HT1080 (cell line): ENCODE results near the gene GRPR. TPM values are rescaled to one million over a fixed set of nuclear protein-coding genes. Genes with fewer than 3 reads are reported as not detected.
A peak's percentile ranks its signal among the peaks of the same experiment; 100 is the strongest.
"Not testable (repeated sequence)": the region's sequence is repeated elsewhere in the genome, so short reads cannot be mapped to it uniquely, and the experiment has no call there.

Source experiments
- DNase-seq: peaks from one replicate; pipeline ENCODE4 v3.0.0-alpha.2; 2015; ENCODE audit warnings: low read depth
- total RNA-seq: library from RNA; depleted of rRNA; stranded (reverse); fragments of >200 nt; shearing (Covaris generic); gene quantifications from 2 replicates; pipeline ENCODE4 v1.2.3, GENCODE V29; 2014

Gene GRPR
- total RNA-seq, 1 experiment from 2014 or later: not detected

DNA sequence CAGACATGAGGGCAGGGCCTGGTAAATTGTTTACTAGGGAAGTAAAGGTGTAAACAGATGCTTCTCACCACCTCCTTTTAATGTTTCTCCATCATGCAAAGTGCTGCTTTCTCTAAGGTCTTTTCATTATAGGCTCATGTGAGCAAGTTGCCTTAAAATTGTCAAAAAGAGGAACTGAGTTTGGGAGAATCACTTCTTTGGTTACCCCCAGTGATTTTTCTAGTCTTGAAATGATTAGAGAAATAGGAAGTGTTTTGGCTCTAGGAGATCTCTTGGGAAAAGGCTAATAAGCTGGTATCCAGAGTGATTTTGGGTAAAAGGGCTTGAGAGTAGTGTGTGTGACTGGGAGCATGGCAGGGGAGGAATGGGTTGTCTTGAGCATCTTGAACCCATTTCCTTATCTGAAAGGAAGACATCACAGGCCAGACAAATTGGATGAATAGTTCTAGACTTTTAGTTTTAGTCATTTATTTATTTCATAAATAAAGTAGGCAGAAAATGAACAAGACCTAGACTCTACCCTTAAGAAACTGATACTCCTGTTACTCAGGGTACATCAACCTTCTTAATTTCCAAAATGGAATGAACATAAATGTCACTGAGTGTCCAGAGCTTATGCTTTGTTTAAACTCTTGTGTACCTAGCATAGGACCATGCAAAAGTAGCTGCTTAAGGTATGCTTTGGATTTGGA, 14.2 kb downstream of the GRPR start:
- no peak for DNase-seq

DNA sequence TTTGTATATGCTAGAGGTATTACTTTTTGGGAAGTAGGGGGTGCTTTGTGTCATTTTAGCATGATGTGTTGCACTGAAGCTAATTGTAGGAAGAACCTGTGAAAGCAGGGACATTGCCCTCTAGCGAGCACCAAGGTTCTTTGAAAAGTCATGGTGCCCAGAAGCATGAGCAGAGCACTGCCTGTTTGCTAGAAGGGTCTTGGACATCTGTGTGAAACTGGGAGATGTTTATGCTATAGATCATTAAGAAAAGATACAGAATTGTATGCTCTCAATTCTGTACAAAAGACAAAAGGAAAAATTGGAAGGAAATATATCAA, 14.7 kb downstream of the GRPR start:
- peak; percentile 24 for DNase-seq

DNA sequence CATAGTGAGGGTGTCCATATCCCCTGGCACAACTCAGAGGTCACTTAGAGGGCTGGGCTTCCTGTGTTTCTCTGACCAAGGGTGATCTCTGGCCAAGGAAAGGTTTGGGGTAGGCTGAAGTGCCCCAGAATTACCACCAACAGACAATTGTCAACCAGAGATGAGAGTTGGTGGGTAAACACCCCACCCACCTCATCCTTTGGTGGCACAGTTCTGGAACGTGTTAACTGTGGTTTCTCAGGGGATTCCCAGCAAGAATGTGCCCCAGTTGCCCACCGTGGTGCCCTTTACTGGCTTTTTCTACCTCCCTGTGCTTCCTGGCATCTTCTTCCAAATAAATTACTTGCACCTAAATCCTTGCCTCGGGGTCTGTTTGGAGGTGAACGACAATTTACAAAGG, 17.1 kb downstream of the GRPR start:
- DNase-seq: no peak

DNA sequence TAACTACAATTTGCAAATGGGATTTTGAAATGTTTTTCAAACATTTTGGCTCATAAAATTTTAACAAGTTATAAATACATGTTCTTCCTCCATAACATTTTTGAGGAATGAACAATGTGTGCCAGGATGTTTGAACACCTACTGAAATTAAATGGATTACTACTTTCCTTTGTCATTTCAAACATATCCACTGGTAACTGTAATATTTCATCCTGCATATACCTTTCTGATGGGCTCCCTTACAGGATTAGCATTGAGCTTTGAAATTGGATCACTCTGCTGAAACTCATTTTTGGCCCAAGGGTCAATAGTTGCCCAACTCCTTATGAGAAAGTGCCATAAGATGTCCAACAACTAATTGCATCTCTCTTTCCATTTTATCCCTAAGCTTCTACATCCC, 17.6 kb downstream of the GRPR start:
- DNase-seq: no peak

DNA sequence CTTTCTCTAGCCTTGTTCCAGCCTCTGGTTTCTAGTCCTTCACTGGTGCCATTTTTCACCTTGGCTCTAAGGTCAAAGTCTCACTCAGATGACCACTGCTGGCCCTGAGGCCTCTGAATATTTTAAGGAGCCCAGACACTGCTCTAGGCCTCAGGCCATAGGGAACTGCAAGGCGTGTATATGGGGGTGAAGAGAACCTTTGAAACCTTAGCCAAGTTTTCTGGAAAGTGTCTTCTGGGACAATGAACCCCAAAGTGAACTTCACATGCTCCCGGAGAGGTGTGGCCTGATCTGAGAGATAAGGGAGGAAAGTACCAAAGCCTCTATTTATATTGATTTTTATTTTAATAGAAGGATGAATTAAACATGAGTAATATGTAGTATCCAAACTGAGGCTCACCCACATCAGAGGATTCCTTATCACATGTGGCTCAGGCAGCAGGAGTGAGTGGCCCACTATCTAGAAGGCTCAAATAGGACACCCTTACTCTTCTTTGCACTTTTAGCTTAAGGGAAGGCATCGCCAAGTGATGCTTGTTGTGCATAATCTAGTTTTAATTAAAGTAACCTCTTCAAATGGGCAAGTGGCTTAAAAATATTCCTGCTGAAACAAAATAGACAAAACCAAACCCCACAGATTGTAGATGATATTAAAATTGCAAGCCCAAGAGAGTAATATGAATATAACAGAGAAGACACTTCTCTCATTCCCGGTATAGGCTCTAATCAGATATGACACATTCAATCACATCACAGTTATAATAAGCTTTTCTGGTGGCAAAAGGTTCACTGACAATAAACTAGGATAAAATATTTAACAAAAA, 18.3 kb downstream of the GRPR start:
- DNase-seq: no peak

GRCh38 chrX:16142246-16142558, 18.8 kb downstream of the GRPR start:
- DNase-seq: no peak

- no peak for DNase-seq
These were observed 20.6 kb downstream of the GRPR start for GRCh38 chrX:16143968-16144367.

GRCh38 chrX:16144420-16144819, 21.1 kb downstream of the GRPR start:
- no peak for DNase-seq

DNA sequence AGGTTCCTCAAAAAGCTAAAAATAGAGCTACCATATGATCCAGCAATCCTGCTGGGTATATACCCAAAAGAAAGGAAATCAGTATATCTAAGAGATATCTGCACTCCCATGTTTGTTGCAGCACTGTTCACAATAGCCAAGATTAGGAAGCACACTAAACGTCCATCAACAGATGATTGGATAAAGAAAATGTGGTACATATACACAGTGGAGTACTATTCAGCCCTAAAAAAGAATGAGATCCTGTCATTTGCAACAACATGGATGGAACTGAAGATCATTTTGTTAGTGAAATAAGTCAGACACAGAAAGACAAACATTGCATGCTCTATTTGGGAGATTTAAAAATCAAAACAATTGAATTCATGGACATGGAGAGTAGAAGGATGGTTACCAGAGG, 21.7 kb downstream of the GRPR start:
- not testable (repeated sequence) for DNase-seq

DNA sequence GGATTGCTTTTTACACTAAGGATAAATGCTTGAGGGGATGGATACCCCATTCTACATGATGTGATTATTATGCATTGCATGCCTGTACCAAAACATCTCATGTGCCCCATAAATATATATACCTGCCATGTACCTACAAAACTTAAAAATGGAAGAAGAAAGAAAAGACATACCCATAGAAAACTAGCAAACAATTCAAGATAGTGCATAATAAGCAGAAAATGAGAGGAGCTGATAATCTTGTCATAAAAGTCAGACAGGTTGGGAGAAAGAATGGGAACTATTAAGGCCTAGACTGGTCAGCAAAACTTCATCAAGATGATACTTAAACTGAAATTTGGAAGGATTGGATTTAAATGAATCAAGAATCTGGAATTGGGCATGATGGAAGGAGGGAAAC, 22.3 kb downstream of the GRPR start:
- no peak for DNase-seq

GRCh38 chrX:16148896-16149295, 25.5 kb downstream of the GRPR start:
- DNase-seq: peak; percentile 87

DNA sequence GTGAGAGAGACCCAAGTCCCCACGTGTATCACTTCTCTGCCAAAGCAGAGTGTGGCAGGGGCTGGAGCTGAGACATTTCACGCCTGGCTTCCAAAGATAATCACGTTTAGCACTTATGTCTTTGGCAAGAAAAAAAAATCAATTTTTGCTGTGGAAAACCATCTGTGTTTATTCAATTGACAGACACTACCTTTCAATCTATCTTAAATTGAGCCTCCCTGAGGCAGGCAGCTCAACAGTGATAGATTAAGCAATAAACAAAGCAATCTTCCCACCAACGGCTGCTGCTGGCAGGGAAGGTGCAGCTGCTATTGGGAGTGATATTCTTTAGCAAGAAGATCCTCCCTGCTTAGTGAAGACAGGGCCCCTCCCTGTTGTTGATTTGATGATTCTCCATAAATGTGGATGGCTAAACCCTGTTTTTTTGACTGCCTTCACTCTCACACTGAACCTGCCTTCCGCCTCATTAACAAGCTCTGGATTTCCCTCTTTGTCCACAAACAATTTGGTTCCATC, 32.3 kb downstream of the GRPR start:
- DNase-seq: no peak

- no peak for DNase-seq
These were observed 33.4 kb downstream of the GRPR start for GRCh38 chrX:16156692-16157331.

GRCh38 chrX:16160729-16161128, 37.4 kb downstream of the GRPR start:
- peak; percentile 93 for DNase-seq

- not testable (repeated sequence) for DNase-seq
These were observed 37.8 kb downstream of the GRPR start for GRCh38 chrX:16161173-16161572.

GRCh38 chrX:16162391-16162790, 39.0 kb downstream of the GRPR start:
- no peak for DNase-seq

DNA sequence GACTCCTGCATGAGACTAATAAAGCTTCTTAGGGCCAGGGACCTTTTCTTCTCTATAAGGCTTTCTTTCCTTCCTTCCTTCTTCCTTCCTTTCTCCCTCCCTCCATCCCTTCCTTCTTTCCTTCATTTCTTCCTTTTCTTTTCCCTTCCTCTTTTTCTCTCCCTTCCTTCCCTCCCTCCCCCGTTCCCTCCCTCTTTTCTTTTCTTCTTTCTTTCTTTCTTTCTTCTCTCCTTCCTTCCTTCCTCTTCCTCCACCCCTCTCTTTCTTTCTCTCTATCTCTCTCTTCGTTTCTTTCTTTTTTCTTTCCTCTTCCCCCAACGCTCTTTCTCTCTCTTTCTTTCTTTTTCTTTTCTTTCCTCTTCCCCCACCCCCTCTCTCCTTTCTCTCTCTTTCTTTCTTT, 41.4 kb downstream of the GRPR start:
- no peak for DNase-seq

DNA sequence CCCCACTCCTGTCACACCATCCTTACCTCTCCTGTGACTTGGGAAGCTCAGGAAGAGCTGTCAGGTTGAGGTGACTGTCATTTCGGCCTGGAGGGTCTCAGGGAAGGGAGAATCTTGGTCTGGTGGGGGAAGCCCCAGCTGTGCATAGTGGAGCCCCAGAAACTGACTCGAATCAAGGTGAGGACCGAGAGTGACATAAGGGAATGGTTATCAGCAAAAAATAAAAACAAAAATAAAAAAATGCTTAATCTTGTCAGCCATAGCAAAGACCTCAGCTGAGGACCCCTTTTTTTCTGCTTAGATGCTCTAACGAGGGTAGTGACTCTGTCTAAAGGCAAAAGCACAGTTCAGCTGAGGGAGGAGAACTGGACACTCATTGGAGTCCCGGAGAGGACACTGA, 43.8 kb downstream of the GRPR start, which contains the start of gene MAGEB17:
TSS of gene MAGEB17 (plus strand) at position 301 of the 400 bp plus-strand sequence. CDS start 2,902 bp downstream, outside the sequence.
- DNase-seq: no peak

DNA sequence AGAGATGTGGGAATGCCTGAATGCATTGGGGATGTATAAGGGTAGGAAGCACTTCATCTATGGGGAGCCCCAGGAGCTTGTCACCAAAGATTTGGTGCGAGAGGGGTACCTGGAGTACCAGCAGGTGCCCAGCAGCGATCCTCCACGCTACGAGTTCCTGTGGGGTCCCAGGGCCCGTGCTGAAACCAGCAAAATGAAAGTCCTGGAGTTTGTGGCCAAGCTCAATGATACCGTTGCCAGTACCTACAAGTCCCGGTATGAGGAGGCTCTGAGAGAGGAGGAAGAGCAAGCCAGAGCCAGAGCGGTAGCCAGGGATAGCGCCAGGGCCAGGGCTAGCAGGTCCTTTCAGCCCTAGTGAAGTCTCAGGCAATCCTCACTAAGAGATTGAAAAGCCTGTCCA, 47.7 kb downstream of the GRPR start:
- DNase-seq: no peak

GRCh38 chrX:16171944-16172343, 48.6 kb downstream of the GRPR start:
- no peak for DNase-seq

DNA sequence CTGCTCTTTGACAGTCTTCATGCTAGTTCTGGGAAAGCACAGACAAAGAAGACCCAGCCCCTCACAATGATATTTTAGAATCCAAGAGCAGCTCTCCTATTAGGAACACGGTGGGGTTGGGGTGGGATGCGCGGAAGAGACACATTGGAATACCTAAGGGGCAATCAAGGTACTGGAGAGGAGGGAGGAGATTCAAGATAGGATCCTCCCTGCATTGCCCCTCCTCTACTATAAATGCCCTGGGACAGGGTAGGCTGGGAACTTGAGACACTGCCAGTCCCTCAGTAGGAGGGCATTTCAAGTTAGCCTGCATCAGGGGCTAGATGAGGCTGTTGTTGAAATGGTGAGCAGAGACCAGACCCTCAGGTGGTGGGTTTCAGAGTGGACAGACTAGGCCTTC, 49.0 kb downstream of the GRPR start:
- no peak for DNase-seq

- DNase-seq: no peak
These were observed 52.1 kb downstream of the GRPR start for GRCh38 chrX:16175329-16176061.
